ENCODE measurements around the gene AP5B1.

Gene AP5B1

GRCh38 chr11:65777821-65778361 is 2.9 kb downstream of the AP5B1 start:
- TF ChIP-seq ZC3H10 (CRISPR knock-in tag; IDR thresholded peaks at IDR 0.05) (no peak), POU6F1 (CRISPR knock-in tag; IDR thresholded peaks at IDR 0.05; ENCODE audit: borderline replicate concordance, low read depth) (no peak), ESRRG (CRISPR knock-in tag; IDR thresholded peaks at IDR 0.05) (no peak), RARB (CRISPR knock-in tag; IDR thresholded peaks at IDR 0.05) (no peak), PPARA (CRISPR knock-in tag; IDR thresholded peaks at IDR 0.05; ENCODE audit: borderline replicate concordance) (no peak), ARNTL (CRISPR knock-in tag; IDR thresholded peaks at IDR 0.05; ENCODE audit: borderline replicate concordance, low read depth) (no peak), ZNF70 (CRISPR knock-in tag; IDR thresholded peaks at IDR 0.05) (no peak), TOX (CRISPR knock-in tag; IDR thresholded peaks at IDR 0.05; ENCODE audit: borderline replicate concordance) (no peak), SNAI2 (CRISPR knock-in tag; IDR thresholded peaks at IDR 0.05) (no peak), BACH2 (CRISPR knock-in tag; IDR thresholded peaks at IDR 0.05; ENCODE audit: borderline replicate concordance) (no peak), TSHZ2 (CRISPR knock-in tag; IDR thresholded peaks at IDR 0.05) (no peak), ZNF8 (CRISPR knock-in tag; IDR thresholded peaks at IDR 0.05) (no peak), GLIS3 (CRISPR knock-in tag; IDR thresholded peaks at IDR 0.05) (no peak), ZFP30 (CRISPR knock-in tag; IDR thresholded peaks at IDR 0.05) (no peak)
- TF ChIP-seq, protein P1, sequence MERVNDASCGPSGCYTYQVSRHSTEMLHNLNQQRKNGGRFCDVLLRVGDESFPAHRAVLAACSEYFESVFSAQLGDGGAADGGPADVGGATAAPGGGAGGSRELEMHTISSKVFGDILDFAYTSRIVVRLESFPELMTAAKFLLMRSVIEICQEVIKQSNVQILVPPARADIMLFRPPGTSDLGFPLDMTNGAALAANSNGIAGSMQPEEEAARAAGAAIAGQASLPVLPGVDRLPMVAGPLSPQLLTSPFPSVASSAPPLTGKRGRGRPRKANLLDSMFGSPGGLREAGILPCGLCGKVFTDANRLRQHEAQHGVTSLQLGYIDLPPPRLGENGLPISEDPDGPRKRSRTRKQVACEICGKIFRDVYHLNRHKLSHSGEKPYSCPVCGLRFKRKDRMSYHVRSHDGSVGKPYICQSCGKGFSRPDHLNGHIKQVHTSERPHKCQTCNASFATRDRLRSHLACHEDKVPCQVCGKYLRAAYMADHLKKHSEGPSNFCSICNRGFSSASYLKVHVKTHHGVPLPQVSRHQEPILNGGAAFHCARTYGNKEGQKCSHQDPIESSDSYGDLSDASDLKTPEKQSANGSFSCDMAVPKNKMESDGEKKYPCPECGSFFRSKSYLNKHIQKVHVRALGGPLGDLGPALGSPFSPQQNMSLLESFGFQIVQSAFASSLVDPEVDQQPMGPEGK (CRISPR knock-in tag; IDR thresholded peaks at IDR 0.05; ENCODE audit: borderline replicate concordance), result no peak
- TF ChIP-seq, protein P2, sequence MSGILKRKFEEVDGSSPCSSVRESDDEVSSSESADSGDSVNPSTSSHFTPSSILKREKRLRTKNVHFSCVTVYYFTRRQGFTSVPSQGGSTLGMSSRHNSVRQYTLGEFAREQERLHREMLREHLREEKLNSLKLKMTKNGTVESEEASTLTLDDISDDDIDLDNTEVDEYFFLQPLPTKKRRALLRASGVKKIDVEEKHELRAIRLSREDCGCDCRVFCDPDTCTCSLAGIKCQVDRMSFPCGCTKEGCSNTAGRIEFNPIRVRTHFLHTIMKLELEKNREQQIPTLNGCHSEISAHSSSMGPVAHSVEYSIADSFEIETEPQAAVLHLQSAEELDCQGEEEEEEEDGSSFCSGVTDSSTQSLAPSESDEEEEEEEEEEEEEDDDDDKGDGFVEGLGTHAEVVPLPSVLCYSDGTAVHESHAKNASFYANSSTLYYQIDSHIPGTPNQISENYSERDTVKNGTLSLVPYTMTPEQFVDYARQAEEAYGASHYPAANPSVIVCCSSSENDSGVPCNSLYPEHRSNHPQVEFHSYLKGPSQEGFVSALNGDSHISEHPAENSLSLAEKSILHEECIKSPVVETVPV (CRISPR knock-in tag; IDR thresholded peaks at IDR 0.05), result no peak
- TF ChIP-seq, protein P3, sequence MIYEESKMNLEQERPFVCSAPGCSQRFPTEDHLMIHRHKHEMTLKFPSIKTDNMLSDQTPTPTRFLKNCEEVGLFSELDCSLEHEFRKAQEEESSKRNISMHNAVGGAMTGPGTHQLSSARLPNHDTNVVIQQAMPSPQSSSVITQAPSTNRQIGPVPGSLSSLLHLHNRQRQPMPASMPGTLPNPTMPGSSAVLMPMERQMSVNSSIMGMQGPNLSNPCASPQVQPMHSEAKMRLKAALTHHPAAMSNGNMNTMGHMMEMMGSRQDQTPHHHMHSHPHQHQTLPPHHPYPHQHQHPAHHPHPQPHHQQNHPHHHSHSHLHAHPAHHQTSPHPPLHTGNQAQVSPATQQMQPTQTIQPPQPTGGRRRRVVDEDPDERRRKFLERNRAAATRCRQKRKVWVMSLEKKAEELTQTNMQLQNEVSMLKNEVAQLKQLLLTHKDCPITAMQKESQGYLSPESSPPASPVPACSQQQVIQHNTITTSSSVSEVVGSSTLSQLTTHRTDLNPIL (CRISPR knock-in tag; IDR thresholded peaks at IDR 0.05; ENCODE audit: low read depth), result no peak
- ATAC-seq, result no peak

DNA sequence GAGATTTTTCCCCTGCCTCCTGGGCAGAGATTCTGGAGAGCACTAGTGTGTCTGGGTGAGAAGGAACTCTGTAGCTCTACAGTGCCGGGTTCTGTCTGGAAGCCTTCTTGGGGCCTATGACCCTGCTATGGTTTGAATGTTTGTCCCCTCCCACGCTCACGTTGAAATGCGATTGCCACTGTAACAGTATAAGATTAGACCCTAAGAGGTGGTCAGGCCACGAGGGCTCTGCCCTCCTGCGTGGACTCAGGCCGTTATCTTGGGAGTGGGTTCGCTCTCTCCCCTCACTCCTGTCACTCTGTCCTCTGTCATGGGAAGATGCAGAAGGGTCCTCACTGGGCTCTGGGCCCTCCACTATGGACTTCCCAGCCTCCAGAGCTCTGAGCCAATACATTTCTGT is 3.5 kb downstream of the AP5B1 start:
- TF ChIP-seq TCF4 (CRISPR knock-in tag; IDR thresholded peaks at IDR 0.05; ENCODE audit: borderline replicate concordance) (no peak), ZFP30 (CRISPR knock-in tag; IDR thresholded peaks at IDR 0.05) (no peak), ZNF8 (CRISPR knock-in tag; IDR thresholded peaks at IDR 0.05) (no peak), BACH2 (CRISPR knock-in tag; IDR thresholded peaks at IDR 0.05; ENCODE audit: borderline replicate concordance) (no peak), SNAI2 (CRISPR knock-in tag; IDR thresholded peaks at IDR 0.05) (no peak), ZC3H10 (CRISPR knock-in tag; IDR thresholded peaks at IDR 0.05) (no peak), OSR1 (CRISPR knock-in tag; IDR thresholded peaks at IDR 0.05) (no peak), GLIS3 (CRISPR knock-in tag; IDR thresholded peaks at IDR 0.05) (no peak), PPARA (CRISPR knock-in tag; IDR thresholded peaks at IDR 0.05; ENCODE audit: borderline replicate concordance) (no peak), ISL1 (CRISPR knock-in tag; IDR thresholded peaks at IDR 0.05) (no peak), RARB (CRISPR knock-in tag; IDR thresholded peaks at IDR 0.05) (no peak), ZNF565 (CRISPR knock-in tag; conservative IDR thresholded peaks at IDR 0.05; ENCODE audit: low read depth) (no peak), ZNF70 (CRISPR knock-in tag; IDR thresholded peaks at IDR 0.05) (no peak), ZFP3 (CRISPR knock-in tag; IDR thresholded peaks at IDR 0.05) (no peak), ESRRG (CRISPR knock-in tag; IDR thresholded peaks at IDR 0.05) (no peak)
- TF ChIP-seq, protein P1 (CRISPR knock-in tag; IDR thresholded peaks at IDR 0.05; ENCODE audit: borderline replicate concordance), result no peak
- TF ChIP-seq, protein P3 (CRISPR knock-in tag; IDR thresholded peaks at IDR 0.05; ENCODE audit: low read depth), result no peak
- TF ChIP-seq, protein P2 (CRISPR knock-in tag; IDR thresholded peaks at IDR 0.05), result no peak
- ATAC-seq, result no peak
